HL-60 (cell line): ENCODE data around the gene ERICH4.
A peak's percentile ranks its signal among the peaks of the same experiment; 100 is the strongest.

Source experiments
- DNase-seq, 2 experiments: peaks; one replicate each; pipeline ENCODE4 v3.0.0-alpha.2; 2010 to 2020; ENCODE audit warnings: low read depth in 1 of 2, low spot score in 1 of 2
- H3K27ac ChIP-seq: fragments of 250-450 bp; sonication (Bioruptor Pico); replicated peaks from 2 replicates; pipeline ENCODE4 v1.5.1; 2020; ENCODE audit warnings: mild to moderate bottlenecking, moderate library complexity
- H3K27me3 ChIP-seq: fragments of 250-450 bp; sonication (Bioruptor Pico); 2 replicates; pipeline ENCODE4 v1.5.1; 2021; ENCODE audit warnings: mild to moderate bottlenecking, moderate library complexity; ENCODE audit not compliant: insufficient read depth, poor library complexity, severe bottlenecking
- H3K4me3 ChIP-seq: replicated peaks from 2 replicates; pipeline ENCODE4 v1.5.1; 2011; ENCODE audit warnings: mild to moderate bottlenecking, control low read depth, low read length; ENCODE audit not compliant: insufficient read depth
- CTCF ChIP-seq: IDR thresholded peaks from one replicate; pipeline ENCODE4 v1.5.1; 2011; ENCODE audit warnings: low read length, control low read depth, inconsistent platforms; ENCODE audit not compliant: insufficient read depth
- GABPA ChIP-seq: IDR thresholded peaks from 2 replicates; pipeline ENCODE4 v1.6.1; 2012; ENCODE audit warnings: low read depth
- POLR2AphosphoS5 ChIP-seq: IDR thresholded peaks from 2 replicates; pipeline ENCODE4 v1.6.1; 2012; ENCODE audit warnings: low read depth
- REST ChIP-seq: IDR thresholded peaks from 2 replicates; pipeline ENCODE4 v1.6.1; 2012; ENCODE audit warnings: low read depth; ENCODE audit not compliant: insufficient replicate concordance
- SPI1 ChIP-seq: IDR thresholded peaks from 2 replicates; pipeline ENCODE4 v1.6.1; 2012; ENCODE audit warnings: low read depth, mild to moderate bottlenecking, borderline replicate concordance

ERICH4 gene

GRCh38 chr19:41424335-41425173, 18.4 kb upstream of the ERICH4 start:
- peak overlapping the region; percentile 86 for H3K27ac ChIP-seq
- TF ChIP-seq SPI1 (no peak), GABPA (peak; percentile 76), POLR2AphosphoS5 (no peak), CTCF (no peak), REST (no peak)
- H3K4me3 ChIP-seq = peak overlapping the region; percentile 76
- no peaks in the 10 kb centered on the region for H3K27me3 ChIP-seq
- peak; percentile 77 to 87 for DNase-seq

GRCh38 chr19:41425174-41426115, 17.5 kb upstream of the ERICH4 start:
- H3K27ac ChIP-seq = peak overlapping the region; percentile 86

More at GRCh38 chr19:41425174-41426115, 17.5 kb upstream of the ERICH4 start:
- peak in 1 of 2 experiments; percentile 70 for DNase-seq
- TF ChIP-seq CTCF (no peak), POLR2AphosphoS5 (no peak; the same call in none of the 2 replicates), GABPA (no peak), REST (no peak), SPI1 (no peak)
- Histone ChIP-seq H3K4me3 (peak overlapping the region; percentile 76), H3K27me3 (no peaks in the 10 kb centered on the region)
